Eye (tissue), 1 donor: Measurements from ENCODE around the gene SEC22C.
A peak's percentile ranks its signal among the peaks of the same experiment; 100 is the strongest.

Source experiments
- DNase-seq: peaks from one replicate; pipeline ENCODE4 v3.0.0-alpha.2; 2015

SEC22C gene

DNA sequence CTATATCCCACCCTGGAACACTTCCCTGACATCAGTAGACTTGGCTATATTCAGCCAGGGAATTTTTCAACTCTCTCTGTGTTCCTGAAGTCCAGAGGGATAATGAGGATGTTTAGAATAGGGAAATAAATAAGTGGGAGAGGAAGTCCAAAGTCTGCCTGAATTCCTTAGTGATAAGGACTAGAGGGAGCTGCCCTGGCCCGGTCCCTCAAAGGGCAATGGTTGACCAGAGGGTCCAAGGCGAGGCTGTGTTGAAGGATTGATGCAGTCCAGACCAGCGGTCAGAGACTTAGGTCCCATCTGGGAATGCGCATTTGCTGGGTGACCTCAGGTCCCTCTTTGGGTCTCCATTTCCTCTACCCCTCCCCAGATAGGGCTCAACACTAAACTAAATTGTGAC lies 71.4 kb downstream of the SEC22C start:
- DNase-seq, result no peak

DNA sequence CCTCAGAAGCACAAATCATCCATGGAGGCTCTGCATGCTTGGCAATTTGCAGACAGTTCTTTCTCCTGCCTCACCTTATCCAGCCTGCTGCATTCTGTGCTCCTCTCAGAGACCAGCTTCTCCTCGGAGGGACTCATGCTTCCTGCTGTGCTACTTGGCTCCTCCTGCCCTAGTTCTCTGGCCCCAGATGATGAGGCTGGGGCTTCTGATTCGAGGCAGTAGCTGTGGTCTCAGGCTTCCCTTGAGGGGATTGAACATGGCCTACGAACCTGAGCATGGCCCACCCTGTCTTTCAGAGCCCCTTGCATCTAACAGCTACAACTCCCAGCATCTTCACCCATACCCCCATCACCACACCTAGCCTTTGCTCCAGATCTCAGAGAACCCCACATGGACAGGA lies 72.7 kb downstream of the SEC22C start:
- no peak for DNase-seq

DNA sequence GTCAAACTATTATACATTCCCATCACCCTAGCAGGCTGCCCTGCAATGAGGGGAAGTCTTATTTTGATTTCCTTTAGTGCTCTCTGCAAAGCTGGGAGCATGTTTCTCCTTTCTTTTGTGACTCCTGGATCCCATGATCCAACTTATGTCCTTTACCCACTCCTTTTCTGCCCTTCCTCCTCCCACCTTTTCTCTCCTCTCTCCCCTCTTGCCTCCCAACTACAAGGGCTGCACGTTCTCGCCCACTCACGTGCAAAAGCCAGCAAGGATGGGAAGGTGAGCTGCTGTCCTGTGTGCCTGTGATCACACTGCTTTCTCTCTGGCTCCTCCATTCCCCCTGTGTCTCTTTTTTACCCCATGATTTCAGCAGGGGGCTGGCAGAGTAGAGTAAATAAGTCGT lies 73.2 kb downstream of the SEC22C start:
- no peak for DNase-seq

DNA sequence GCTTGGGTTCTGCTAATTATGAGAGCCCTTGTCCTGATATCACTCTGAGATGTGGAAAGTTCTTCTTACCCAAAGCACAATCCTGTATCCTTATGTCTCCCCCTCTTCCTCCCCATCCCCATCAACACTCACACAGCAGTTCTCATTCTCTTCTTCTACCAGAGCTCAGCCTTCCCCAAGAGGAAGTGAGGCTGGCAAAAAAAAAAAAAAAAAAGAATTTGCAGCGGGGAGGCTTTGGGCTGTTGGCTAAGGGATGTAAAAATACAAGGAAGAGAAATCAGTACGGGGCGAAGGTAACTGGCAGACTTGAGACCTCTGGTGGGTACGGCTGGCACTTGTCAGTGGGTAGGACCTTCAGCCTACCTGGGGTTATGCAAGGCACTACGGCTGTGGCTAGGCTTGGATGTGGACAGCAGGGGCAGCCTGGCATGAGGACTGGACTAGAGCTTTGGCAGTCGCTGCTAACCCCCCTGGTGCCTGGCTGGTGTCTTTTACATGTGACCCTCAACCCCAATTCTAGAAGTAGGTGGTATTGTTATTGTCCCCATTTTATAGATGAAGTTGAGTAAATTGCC lies 73.9 kb downstream of the SEC22C start:
- no peak for DNase-seq

DNA sequence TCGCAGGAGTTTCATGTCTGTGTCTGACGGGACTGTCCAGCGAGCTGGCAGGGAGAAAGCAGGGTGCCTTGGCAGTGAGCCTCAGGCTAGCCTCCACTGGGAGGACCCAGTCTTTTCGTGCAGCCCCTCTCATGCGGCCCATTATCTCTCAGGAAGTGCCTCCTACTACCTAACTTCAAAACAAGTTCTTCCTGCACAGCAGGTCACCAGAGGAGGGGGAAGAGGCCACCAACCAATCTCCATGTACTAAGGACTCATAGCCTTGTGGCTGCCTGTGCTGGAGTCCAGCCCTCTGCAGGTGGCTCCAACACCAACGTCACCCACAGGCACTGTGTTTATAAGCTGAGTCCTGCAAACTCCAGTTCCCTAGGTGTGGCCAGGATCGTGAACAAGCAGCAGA lies 74.5 kb downstream of the SEC22C start:
- no peak for DNase-seq

DNA sequence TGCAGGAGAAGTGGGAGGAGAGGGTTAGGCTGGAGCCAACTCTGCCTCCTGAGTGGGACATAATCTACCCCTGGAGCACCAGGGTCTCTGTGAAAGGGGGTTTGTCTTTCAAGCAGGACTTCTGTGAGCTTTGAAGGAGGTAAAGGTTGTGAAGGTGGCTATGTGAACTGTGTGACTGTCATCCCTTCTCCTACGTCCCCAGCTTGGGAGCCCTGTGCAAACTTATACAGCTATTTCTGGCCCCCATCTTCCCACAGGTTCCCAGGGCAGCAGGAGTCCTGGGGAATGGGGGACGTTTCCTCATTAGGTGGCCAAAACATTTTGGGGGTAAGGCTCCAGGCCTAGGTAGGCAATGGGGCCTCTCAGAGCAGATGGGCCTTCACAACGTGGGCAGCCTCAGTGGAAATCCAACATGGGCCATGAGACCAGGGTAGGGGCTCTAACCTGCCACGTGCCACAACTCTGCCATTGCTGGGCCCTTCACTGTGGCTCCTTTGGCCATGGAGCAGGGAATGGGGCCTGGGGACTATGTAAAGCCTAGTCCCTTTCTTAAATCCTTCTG lies 75.8 kb downstream of the SEC22C start:
- DNase-seq, result no peak

DNA sequence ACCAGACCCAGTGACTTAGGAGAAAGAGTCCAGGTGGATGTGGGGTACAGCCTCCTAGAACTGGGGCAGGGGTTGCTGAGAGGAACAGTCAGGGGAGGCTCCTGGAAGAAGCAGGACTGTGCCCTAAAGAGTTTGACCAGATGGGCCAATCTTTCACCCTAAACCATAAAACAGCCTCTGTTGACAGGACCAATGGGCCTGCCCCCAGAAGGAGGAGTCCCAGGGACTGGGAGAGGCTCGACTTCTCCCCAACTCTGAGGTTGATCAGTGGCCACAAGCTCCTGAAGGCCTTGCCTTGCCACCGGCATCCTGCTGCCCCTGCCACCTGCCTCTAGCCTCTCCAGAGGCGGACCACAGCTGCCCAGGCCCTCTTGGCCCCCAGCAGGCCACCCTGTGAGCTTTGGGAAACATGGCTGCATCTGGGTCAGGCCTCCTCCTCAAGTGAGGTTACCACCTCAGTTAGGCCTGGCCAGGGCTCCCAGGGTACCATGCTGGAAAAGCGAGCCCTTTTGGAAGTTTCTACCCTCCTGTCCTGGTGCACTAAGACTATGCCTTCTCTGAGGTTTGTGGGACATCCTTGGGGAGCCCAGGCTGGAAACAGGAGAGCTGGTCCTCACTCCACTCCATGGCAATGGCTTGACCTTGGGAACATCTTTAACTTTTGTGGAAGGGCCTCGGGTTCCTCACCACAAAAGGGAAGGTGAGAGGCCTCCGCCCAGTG lies 76.5 kb downstream of the SEC22C start:
- DNase-seq, result no peak

DNA sequence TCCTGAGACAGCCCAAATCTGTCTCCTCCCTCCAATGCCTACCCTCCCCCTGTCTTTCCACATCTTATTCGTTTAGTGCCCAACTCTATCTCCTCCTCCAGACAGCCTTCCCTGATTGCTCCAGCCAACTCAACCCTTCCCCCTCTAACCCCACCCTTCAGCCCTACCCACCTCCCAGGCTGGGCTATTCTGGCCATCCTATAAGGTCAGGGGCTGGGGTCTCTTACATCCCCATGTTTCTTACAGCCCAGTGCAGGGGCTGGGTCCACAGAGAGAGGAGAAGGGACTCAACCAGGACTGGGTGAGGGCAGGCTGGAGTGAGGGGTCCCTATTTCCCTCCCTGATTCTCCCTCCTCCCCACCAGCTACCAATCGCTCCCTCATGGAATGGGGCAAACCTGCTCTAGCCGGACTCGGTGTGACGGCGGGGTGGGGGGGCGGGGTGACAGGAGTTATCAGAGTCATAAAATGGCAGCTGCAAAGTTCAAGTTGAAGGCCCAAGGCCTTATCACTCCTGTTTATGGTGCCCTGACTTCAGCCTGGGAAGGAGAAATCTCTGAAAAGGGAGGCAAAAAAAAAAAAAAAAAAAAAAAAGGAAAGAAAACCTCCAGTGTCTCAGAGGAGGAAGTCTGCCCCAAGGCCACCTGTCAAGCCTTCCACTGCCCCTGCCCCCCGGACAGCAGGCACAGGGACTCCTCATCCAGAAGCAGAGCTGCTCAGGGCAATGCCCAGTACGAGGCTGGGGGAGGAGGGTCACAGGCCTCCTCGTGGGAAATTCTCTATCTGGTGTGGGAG lies 77.2 kb downstream of the SEC22C start:
- no peak for DNase-seq

DNA sequence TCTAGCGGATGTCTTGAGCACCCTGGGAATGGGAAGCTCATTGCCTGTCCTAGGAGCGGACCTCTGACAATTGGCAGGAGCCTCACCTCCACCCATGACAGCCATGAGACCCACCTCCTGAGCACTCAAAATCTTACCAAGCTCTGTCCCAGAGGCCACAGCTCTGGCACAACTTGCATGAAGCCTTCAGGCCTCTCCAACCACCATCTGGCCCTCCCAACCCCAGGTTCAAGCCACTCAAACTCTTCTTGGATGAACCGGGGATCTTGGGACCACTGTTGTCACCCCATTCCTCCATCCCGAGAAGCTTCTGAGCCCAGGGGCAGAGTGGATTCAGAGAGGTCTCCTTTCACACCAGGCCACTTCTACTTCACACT lies 77.8 kb downstream of the SEC22C start:
- DNase-seq, result no peak

DNA sequence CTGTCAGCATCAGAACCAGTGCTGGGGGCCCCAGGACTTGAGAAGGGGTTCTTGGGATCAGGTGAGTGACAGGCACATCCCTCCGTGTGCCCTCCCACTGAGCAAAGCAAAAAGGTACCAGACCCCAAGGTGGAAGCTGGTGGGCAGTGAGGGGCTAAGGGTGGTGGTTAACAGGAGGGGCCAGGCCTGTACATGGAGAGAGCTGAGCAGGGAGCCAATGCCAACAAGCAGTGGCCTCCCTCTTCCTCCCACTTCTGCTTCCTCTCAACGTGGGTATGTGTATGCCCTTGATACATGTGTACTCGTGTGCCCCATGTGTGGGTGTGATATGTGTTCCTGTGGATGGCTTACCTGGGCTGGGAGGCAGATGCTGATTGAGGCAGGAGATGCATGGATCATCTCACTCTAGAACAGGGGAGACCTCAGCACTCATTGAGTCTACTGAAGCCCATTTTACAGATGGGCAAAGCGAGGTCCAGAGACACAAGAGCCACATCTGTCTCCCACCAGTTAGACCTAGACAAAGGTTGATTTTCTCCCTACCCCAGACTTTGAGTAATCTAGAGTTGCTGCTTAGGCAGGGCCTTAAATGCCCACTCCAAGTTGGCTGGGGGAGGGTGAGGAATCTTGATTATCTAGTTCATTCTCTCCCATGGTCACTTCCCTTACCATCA lies 78.4 kb downstream of the SEC22C start:
- no peak for DNase-seq

DNA sequence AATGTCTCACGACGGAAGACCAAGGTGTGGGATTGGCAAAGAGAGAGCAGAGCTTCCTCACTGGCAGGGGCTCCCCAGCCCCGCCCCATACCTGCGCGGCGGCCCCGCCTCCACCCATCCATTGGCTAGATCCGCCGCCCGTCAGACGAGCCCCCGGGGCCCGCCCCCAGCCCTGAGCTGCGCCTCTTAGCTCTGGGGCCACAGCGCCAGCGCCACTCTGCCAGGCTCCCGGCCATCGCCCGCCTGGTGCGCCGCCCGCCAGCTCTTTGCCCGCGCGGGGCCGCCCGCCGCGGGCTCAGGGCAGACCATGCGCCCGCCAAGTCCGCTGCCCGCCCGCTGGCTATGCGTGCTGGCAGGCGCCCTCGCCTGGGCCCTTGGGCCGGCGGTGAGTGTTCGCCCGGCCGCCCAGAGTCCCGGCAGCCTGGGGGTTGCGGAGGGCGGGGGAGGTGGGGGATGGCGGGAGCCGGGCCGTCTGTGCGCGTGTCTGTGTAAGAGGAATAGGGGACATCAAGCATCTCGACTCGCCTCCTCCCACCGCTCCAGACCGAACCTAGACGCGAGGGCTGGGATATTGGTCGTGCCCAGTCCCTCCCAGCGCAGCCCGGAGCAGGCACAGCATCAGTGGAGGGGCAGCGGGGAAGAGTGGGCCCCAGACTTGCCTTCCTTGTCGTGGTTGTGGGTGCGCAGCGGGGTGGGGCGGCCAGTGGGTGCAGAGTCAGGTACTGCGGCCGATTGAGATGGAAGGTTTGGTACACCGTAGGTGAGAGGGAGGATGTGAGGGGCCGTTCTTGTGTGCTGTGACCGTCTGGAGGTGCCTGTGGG lies 79.1 kb downstream of the SEC22C start, which contains the start of gene VIPR1:
Gene VIPR1, plus strand, starts transcription at position 215 of the 822 bp plus-strand sequence. Its CDS starts 93 bp downstream, at position 308.
- DNase-seq, result peak; percentile 68

DNA sequence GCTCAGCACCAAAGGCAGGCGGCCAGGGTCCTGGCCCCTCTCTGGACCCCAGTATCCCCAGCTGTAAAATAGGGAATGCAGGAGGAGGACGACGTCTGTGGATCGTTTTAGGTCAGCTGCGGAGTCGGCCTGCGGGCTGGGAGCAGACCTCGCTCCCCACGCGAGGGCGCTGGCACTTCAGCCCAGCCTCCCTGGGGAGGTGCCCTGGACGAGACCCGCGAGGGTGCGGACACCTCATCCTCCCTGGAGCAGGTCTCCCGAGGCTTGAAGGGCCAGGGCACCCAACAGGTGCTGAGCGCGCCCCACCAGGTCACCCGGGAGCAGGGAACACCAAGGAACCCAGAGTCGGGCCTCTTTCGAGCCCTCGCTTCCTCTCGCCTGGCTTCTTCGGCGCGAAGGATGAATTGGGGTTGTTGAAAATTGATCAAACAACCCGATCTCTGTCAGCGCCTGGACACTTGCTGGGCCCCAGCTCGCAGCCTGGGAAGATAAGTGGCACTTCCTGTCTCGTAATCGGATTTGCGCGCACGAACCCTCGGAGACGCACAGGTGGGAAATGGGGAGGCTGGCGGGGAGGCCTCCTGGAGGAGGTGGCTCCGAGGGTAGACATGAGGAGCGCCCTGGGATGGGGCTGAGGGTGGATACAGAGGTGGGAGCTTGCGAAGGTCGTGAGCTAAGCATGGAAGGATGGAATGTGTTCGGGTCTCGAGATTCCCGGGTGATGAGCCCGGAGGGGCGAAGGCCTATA lies 79.9 kb downstream of the SEC22C start:
- DNase-seq, result peak; percentile 59

DNA sequence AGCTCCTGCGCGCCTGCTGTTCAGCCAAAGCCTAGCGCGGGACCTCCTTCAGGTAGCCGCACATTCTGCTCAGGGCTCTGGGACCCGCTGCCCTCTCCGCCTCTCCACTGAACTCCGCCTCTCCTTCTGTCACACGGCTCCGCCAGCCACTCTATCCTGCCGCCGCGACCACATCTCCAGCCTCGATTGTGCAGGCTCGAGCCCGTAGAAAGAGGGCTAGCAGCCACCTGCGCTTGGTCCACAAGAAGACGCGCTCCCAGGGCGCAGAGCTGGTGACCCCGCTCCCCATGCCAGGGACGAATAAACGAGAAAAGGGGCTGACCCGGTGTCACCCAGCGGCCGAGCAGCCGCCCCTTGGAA lies 80.5 kb downstream of the SEC22C start:
- DNase-seq, result peak; percentile 44

DNA sequence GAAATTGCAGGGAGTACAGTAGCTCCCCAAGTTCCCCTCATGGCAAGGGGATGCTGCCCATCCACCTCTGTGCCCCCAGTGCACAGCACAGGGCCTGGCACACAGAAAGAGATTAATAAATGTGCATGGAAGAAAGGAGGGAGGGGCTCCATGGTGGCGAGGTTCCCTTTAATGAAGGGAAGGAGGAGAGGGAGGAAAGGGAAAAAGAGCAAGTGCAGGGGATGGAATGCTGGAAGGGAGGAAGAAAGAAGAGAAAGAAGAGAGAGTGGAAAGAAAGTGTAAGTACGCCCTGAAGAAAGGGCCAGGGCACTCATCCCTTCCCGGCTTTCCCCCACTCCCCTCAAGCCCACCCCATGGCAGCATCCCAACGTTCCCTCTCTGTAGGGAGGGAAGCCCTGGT lies 80.9 kb downstream of the SEC22C start:
- DNase-seq, result no peak

DNA sequence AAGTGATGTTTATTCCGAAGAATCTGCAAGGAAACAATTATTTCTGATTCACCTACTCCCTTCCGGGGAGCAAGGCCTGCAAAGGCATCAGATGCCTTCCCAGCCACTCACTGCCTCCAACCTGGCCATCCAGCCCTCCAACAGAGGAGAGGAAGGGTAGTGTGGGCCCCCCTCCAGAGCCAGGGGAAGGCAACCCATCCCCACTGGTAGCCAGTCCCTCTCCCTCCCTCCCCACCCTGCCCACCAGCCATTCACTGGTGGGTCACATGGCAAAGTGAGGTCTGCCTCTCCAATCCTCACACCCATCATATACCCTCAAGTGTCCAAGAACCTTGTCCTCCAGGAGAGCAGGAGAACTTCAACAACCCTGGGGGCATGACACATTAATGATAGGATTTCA lies 81.7 kb downstream of the SEC22C start:
- no peak for DNase-seq

DNA sequence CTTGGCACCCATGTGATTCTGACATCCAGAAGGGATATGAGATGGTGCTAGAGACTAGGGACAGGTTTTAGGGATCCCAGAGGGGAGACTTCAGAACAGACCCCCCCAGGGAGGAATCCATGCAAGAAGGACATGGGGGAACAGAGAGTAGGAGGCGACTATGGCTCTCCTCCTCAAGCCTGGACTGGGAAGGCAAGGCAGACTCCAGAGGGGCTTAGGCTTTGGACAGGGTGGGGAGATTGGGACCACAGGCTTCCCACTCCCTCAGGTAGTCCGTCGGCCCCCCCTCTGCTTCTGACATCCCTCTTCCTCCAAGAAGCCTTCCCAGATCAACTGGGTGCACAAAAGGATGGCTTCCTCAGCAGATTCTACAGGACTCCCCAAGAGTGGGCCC lies 82.3 kb downstream of the SEC22C start:
- DNase-seq, result no peak

DNA sequence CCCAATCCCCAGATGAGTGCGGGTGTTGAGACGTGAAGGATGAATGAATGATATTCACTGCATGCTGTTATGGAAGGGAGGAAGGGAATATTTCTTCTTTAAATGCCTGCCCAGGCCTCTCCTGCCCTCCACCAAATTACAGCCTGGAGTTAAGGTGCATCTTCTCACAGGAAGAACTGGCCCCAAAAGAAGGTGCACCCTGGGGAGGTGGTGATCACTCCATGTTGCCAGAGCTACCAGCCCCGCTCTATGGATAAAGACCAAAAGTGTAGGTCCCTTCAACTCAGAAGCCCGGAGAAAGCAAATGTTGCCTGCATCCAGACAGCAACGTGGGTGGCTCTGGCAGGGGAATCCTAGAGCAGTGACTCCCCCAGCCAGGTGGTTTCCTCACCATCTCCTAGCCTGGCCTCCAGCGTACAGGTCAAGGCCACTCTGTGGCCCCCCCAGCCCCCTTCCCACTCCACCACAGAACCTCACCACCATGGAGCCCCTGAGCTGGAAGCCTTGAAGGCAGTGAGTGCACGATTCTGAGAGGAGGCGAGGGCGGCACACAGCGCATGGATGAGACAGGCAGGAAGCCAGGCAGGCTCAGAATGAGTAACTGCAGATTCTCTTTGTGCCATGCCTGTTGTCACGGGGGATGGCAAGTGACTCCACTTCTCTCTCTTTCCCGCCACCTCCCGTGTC lies 82.8 kb downstream of the SEC22C start:
- no peak for DNase-seq

DNA sequence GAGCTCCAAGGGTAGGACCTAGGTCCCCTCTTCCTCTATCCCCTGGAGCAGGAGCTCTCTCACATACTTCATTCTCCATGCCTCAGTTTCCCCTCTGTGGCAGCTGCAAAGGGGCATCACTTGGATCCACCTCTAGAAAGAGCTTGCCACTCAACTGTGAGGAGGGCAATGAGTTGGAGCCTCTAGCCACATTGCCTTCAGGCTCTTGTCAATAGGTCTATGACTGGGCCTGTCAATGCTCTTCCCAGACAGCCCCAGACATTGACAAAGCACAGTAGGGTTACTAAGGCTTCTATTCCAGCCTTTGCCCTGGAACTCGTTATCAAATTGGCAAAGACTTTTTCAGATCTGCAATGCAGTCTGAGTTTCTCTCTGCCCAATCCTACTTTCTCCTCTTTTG lies 83.7 kb downstream of the SEC22C start:
- DNase-seq, result no peak
